GM19043 (cell line): ENCODE results near the gene SZT2.
A peak's percentile ranks its signal among the peaks of the same experiment; 100 is the strongest.
"Not testable (repeated sequence)": the region's sequence is repeated elsewhere in the genome, so short reads cannot be mapped to it uniquely, and the experiment has no call there.

Experiments used
- ATAC-seq: cut with Tn5 transposase; IDR thresholded peaks from one replicate; pipeline ENCODE4 v1.9.1; 2021; ENCODE audit warnings: low read depth; ENCODE audit not compliant: unreplicated experiment

The SZT2 gene

DNA sequence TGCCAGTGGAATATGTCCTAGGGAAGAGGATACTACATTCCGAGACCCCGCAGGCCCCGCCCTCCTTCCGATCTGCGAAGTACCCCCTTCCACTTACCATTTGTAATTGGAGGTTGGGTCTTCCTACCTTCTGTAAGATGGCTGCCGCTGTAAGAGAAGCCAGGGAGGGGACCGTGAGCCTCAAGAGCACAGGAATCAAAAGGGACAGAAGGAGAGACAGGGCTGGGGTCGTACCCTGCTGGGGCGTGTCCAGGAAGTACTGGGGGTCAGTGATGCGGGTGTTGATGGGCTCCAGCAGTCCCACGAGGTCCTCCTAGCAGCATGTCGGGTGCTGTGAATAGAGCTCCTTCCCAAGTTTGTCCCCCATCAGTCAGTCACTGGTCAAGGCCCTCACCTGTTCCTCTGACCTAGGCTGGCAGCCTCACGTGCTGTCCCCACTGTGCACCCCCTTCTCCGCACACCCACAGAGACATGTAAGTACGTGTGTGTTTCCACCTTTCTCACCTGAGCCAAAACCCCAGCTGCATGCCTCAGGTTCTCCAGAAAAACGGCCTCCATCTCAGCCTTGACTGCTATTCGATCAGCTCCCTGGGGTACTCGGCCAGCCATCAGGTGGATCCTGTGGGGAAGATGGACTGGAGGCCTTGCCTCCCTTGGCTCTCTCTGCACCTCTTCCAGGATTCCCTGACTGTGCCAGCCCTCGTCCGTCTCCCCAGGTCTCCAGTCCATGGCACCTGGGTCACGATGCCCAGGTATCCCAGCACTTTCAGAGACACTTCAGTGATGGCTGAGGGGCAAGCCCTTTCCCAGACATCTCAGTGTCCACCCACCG is 62.2 kb downstream of the SZT2 start:
- no peak for ATAC-seq

DNA sequence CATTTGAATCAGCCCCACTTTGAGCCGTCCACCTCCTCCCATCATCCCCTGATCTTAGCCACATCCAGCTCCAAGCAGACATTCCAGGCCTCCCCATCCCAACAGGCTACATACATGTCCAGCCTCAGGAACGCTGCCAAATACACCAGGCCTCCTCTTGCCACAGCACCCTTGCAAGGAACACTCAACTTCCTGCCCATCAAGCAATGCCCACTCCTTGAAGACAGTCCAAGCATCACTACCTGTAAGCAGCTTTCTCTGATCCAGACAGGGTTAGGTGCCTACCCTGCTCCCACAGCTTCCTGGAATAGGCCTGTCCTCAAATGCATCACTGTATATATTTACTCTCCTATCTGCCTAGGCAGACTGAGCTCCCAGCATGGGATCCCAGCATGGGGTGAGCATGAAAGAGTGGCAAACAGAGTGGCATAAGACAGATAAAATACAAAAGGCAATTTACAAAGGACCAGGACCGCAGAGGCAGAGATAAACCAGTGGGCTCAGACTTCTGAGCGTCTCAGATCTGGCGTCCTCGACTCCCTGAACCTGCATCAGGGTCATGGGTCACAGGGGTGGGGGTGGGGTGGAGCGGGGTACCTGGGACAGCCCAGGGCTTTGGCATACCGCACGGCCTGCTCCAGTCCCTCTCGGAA is 63.2 kb downstream of the SZT2 start:
- no peak for ATAC-seq

DNA sequence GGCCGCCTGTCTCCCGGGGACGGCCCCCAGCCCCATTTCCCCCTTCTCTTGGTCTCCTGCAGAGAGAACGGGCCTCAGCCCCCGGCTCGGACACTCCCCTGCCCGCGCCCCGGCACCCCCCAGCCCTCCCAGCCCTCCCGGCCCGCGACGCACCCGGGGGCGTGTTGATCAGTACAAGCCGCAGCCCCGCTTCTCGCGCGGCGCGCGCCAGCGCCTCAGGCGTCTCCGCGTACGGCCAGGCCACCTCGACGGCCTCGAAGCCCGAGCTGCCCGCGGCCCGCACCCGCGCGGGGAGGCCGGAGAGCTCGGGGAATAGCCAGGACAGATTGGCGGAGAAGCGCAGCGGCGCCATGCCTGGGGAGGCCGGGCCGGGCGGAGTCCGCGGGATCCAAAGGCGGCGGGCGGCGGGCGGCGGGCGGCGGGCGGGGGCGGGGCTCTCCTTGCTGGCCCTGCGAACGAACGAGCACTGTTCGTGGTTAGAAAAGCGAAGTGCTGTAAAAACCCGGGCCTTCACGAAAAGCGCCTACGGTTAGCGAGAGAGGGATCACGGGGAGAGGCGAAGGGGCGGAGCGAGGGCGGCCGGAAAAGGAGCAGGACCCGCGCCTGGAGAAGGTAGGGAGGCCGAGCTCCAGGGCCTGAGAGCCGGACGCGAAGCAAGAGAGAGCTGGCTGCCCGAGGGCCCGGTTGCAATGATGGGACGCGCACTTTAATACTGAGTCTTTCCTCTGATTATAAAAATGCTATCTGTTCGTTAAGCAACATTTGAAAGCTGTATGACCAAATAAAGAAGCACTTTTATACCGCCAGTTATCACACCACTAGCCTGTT is 64.0 kb downstream of the SZT2 start, which contains the start of gene HYI:
Gene HYI (minus strand): TSS at position 490 of the 828 bp plus-strand sequence. CDS start 138 bp downstream, at position 352.
- no peak for ATAC-seq

DNA sequence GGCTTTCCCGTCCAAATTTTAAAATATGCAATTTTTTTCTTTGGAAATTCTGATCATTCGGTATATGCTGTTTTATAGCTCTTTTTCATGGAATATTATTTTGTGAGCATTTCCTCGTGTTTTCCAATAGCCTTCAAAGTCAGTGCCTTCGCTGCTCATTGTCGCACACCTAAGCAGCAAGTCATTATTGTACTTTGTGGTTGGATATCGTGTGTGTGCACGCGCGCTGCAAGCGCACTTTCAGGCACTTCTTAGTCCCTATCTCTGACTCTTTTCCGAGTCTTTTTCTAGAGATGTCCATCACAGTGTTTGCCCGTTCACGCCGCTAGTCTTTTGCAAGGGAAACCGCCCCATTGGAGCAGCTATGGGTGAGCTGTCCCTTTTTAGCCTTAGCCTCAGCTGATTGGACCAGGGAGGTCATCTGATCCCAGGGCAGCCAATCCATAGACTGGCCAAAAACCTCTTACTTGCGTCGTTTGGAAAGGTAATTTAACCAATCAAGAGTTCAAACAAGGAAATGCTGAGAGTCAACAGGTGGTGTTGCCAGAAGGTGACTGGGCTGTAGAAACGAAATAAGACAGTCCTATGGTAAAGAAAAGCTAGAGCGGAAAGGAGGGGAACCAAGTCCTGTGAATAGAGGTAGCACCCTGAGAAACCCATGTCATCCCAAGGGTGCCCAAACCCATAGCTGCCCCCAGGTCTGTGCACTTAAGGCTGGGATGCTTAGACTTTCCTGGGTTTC is 64.7 kb downstream of the SZT2 start:
- peak; percentile 77 for ATAC-seq

DNA sequence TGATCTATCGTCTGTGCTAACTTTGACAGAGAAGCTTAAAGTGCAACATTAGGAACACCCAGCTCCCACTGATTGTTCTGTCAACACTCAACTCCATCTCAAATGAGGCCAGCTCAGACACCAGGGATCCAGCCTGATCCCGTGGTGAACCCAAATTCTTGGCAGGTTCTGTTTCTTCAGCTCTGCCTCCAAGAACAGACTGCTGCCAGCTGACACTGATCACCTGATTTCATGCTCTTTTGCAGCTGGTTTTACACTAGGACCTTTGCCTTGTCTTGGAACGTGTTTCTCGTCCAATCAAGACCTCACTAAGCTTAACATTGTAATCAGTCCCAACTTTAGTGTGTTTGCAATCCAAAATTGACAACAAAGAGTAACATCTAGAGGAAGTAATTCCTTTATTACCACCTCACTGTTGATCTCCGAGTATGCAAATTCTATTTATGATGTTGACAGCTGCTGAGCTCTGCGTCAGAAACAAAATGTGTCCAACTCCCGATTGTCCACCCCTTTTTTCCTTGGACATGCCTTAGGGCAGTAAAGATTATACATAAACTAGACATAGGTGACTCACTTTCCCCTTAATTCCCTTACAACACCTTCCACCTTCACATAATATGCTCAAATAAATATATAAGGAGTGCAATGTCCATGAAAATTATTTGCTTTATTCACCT is 65.7 kb downstream of the SZT2 start:
- no peak for ATAC-seq

DNA sequence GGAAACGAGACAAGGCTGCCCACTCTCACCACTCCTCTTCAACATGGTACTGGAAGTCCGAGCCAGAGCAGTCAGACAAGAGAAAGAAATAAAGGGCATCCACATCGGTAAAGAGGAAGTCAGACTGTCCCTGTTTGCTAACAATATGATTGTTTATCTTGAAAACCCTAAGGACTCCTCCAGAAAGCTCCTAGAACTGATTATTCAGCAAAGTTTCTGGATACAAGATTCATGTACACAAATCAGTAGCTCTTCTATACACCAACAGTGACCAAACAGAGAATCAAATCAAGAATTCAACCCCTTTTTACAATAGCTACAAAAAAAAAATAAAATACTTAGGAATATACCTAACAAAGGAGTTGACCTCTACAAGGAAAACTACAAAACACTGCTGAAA is 68.7 kb downstream of the SZT2 start:
- ATAC-seq, result not testable (repeated sequence)

DNA sequence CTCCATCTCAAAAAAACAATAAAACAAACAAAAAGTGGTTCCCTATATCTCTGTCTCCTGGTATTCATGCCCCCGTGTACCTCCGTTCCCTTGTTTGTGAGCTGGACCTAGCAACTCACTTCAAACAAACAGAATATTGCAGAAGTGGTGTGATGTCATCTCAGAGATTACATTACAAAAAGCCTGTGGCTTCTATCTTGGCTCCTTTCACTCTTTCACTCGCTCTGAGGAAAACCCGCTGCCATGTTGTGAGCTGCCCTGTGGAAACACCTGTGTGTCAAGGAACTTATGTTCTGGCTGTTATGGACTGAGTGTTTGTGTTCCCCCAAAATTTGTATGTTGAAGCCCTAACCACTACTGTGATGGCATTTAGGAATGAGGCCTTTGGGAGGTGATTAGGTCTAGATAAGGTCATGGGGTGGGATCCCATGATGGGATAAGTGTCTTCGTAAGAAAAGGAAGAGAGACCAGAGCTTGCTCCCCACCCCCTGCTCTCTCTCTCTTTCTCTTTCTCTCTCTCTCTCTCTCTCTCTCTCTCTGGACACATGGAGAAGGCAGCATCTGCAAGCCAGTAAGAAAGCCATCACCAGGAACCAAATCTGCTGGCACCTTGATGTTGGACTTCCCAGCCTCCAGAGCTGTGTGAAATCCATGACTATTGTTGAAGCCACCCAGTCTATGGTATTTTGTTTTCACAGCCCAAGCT is 71.4 kb downstream of the SZT2 start:
- ATAC-seq, result no peak

DNA sequence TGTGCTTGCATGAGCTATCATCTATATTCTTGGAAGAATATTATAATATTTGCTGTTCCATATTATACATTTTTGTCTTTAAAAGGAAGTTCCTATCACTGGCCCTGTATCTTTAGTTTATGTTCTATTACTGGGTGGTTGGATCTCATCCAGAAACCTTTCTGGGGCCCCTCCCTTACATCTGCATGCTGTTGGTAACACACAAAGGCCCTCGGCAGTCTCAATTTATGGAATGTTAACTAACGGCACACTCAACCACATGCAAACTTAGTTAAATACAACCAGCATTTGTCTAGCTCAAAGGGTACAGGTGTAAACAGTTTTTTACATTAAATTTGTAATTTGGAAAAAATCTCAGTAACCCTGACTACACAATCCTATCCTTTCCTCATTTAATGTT is 73.8 kb downstream of the SZT2 start:
- no peak for ATAC-seq

DNA sequence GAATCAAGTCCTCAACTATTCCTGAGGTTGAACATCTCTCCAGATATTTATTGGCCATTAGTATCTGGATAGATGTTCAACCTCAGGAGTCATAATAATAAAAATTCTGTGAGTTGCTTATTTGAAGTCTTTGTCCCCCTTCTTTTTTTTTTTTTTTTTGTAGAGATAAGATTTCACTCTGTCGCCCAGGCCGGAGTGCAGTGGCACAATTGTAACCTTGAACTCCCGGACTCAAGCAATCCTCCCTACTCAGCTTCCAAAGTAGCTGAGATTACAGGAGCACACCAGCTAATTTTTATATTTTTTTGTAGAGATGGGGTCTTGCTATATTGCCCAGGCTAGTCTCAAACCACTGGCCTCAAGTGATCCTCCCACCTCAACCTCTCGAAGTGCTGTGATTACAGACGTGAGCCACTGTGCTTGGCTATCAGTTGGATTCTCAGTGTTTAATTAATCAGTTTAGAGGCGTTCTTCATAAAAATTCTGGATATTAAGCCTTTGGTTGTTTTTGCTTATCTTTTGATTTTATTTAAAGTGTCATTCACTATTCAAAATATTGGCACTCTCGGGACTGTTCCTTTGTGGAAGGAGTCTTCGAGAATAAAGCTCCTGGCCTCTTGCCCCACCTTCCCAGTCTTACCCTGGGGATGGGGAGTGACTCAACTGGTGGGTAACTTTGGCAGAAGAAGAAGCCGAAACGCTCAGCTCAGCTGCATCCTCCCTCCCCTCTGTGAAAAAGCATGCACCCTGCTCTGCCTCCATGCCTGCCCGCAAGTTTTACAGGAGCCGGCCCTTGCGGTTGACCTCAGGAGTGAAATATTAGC is 75.2 kb downstream of the SZT2 start:
- no peak for ATAC-seq

DNA sequence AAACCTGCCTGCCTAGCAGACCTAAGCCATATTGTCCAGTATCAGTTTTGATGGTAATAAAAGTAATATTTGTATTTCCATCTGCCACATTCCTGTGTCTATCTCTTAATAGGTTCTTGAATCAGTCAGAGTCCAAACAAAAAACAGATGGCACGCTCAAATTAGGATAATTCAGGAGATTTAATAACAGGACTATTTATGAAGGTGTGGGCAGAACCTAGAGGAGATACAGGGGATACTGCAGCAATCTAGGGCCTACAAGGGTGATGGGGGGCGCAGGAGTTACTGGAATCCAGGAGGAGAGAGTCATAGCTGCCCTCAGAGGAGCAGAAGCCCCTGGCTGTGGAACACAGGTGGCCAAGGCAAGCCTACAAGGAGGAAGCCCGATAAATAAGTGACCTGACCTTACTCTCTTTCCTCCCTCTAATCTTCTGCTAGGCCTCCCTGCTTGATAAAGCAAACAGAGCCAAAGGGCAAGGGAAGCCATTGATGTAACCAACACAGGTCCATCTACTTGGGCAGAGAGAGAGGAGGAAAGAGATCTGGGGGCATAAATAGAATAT is 75.9 kb downstream of the SZT2 start:
- ATAC-seq, result no peak

DNA sequence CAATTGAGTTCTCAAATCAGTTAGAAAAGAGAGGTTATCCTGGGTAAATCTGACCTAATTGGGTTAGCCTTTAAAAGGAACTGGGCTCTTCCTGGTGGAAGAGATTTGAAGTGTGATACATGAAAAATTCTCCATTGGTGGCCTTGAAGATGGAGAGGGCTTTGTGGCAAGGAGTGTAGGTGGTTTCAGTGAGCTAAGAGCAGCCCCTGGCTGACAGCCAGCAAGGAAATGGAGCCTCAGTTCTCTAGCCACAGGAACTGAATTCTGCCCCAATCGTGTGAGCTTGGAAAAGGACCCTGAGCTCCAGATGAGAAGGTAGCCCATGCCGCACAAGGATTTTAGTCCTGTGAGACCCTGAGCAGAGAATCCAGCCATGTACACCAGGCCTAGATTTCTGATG is 76.7 kb downstream of the SZT2 start:
- no peak for ATAC-seq

DNA sequence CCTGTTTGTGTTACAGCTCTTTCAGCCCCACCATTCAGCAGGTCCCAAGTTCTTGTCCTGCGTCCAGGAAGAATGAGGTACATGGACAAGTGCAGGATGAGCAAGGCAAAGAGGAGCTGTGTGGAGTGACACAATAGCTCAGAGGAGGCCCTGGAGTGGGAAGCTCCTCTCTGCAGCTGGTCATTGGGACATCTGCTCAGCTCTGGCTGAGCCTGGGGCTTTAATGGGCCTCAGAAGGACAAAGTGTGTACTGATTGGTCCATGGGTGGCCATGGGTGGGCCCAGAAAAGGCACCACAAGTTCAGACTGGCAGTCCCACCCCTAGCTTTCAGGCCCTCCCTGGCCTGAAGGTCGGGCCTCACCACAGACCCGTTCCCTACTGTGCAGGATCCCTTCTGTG is 78.7 kb downstream of the SZT2 start:
- no peak for ATAC-seq

DNA sequence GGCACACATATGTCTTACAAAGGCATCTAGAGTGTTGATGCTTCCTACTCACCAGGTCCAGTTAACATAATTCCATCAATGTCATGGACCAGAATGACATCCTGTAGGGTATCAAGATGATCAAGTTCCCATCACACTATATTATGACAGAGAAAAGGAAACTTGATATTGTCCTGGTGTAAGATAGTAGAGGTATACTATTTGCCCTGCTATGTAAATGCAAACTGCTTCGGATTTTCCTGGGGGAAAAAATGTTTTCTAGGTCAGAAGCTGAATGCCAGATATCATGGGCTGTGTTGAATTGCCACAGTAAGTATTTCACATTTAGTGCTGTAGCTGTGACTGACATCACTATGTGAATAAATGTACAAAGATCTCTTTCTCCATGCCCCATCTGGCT is 80.2 kb downstream of the SZT2 start:
- ATAC-seq, result no peak

DNA sequence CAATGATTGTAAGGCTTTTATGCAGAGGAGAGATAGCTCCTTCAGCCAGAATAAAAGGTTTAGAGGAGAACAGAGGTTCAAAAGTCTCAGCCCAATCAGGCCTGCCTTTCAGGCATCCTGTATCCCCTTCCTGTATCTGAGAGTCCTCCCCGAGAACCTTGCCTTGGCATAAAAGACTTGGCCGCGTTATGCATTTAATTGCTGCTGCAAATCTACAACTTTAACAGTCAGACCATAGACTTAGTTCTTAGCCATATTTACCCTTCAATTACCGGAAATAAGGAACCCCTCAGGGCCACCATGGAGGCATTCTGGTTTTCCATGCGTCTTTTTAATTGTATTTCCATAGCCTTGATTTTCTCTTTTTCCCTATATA is 82.4 kb downstream of the SZT2 start:
- no peak for ATAC-seq

DNA sequence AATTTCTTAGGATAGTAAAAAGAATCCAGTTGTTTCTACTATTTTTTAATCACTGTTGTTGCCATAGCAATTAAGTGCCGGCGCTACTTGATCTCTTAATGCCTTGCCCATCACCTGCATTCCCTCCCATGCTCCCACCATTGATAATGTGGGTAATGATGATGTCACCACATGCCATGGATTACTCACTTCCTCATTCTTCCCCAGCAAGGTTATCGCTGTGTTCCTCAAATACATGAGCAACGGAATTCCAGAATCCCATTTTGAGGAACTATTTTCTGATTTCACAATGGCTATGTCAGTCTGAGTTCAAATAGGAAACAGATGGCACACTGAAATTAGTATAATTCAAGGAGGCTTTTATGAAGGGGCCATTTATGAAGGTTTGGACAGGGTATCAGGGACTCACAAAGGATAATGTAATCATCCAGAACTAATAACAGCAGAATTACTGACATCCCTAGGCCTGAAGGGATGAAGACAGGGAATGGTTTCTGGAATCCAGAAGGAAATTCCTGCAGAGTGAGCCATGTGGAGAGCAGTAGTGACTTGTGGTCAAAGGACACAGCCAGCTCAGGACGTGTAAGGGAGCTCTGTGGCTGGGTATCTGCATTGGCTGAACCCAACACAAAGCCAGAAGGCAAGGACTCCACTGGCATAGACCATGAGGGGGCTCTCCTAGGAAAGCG is 82.9 kb downstream of the SZT2 start:
- ATAC-seq, result not testable (repeated sequence)

DNA sequence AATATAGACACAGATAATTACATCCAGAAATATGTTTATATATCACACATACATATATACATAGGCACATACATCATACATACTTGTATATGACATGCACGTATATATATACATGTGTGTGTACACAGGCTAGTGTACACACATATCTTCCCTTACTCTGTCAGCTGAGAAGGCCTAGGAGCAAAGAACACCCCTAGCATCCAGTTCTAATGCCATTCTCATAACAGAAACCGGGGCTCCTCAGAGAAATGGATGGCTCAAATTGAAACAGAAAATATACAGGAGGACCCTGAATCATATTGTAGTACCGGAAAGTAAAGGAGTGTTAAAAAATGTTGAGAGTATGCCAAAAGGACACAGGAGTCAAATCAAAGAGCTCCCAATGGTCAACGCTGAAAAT is 83.8 kb downstream of the SZT2 start:
- no peak for ATAC-seq

DNA sequence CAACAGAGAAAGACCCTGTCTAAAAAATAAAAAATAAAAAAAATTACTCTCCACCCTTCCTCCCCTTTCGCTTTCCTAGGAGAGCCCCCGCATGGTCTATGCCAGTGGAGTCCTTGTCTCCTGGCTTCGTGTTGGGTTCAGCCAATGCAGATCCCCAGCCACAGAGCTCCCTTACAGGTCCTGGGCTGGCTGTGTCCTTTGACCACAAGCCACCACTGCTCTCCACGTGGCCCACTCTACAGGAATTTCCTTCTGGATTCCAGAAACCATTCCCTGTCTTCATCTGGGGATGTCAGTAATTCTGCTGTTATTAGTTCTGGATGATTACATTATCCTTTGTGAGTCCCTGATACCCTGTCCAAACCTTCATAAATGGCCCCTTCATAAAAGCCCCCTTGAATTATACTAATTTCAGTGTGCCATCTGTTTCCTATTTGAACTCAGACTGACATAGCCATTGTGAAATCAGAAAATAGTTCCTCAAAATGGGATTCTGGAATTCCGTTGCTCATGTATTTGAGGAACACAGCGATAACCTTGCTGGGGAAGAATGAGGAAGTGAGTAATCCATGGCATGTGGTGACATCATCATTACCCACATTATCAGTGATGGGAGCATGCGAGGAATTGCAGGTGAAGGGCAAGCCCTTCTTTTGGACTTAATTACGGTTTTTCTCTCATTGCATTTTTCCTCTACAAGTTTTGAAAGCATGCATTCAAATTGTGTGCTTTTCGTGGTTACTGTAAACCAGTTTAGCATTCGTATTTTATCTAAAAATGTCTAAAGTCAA is 86.1 kb downstream of the SZT2 start:
- not testable (repeated sequence) for ATAC-seq
